Endothelial cell of umbilical vein (primary cell): ENCODE data around the gene GCA. TPM values are rescaled to one million over a fixed set of nuclear protein-coding genes. Genes with fewer than 3 reads are reported as not detected.

Source experiments
- BruUV-seq: library from RNA; stranded (reverse); fragments of 400-500 nt; replicated peaks from 2 replicates; lab custom pipeline; 2021; lab: Mats Ljungman, UMichigan
- CTCF ChIA-PET: fragments of 300-600, 350-600 bp; sonication (Branson Sonifier 250); formaldehyde crosslinking; loops from one replicate; lab custom pipeline; 2021; ENCODE audit warnings: antibody characterized with exemption, inconsistent platforms; lab: Charles Lee
- POLR2A ChIA-PET: fragments of 300-600, 350-600 bp; sonication (Branson Sonifier 250); formaldehyde crosslinking; loops from one replicate; lab custom pipeline; 2021; ENCODE audit warnings: antibody characterized with exemption, inconsistent platforms; lab: Charles Lee
- DNase-seq: peaks from one replicate; pipeline ENCODE4 v3.0.0-alpha.2; 2011; ENCODE audit warnings: low read depth, low spot score
- FAIRE-seq: peaks from 2 replicates; lab custom pipeline; 2011; peaks lifted over from hg19 to GRCh38; lab: Jason Lieb, UNC
- H2AFZ ChIP-seq: 2 replicates; pipeline ENCODE4 v1.6.0; 2012; ENCODE audit warnings: low read depth, low read length, control low read depth, inconsistent platforms
- H3K27ac ChIP-seq: 2 replicates; pipeline ENCODE4 v1.5.1; 2011; ENCODE audit warnings: low read depth, mild to moderate bottlenecking, control low read depth, low read length, moderate library complexity; ENCODE audit not compliant: insufficient read depth
- H3K27me3 ChIP-seq, 2 experiments: 2 replicates each; pipeline versions ENCODE4 v1.6.0 to v1.6.1; 2011; ENCODE audit warnings: low read length in 2 of 2, mixed read lengths in 1 of 2; ENCODE audit not compliant: control insufficient read depth in 2 of 2, insufficient read depth in 2 of 2
- H3K36me3 ChIP-seq, 2 experiments: 2 replicates in 1 of 2; 3 replicates in 1 of 2; pipeline ENCODE4 v1.5.1; 2011; ENCODE audit warnings: low read length in 2 of 2, mild to moderate bottlenecking in 1 of 2, moderate library complexity in 1 of 2; ENCODE audit not compliant: control insufficient read depth in 2 of 2, insufficient read depth in 2 of 2; ENCODE audit errors: extremely low read depth in 1 of 2
- H3K4me1 ChIP-seq: 3 replicates; pipeline ENCODE4 v1.5.1; 2011; ENCODE audit warnings: mild to moderate bottlenecking, low read length; ENCODE audit not compliant: control insufficient read depth, insufficient read depth; ENCODE audit errors: extremely low read depth
- H3K4me2 ChIP-seq: 2 replicates; pipeline ENCODE4 v1.6.1; 2011; ENCODE audit warnings: low read length, control low read depth, mixed read lengths; ENCODE audit not compliant: insufficient read depth
- H3K4me3 ChIP-seq, 3 experiments: fragments of 200-600 bp in 1 of 3; sonication (generic), shearing (Covaris generic) in 1 of 3; replicated peaks in 1 of 3; 2 replicates each; pipeline ENCODE4 v1.5.1; 2011 to 2016; ENCODE audit warnings: control low read depth in 3 of 3, low read length in 3 of 3, mild to moderate bottlenecking in 2 of 3, inconsistent platforms in 1 of 3, low read depth in 1 of 3, moderate library complexity in 1 of 3; ENCODE audit not compliant: insufficient read depth in 1 of 3
- H3K79me2 ChIP-seq: 2 replicates; pipeline ENCODE4 v1.6.0; 2012; ENCODE audit warnings: low read length, inconsistent platforms; ENCODE audit not compliant: control insufficient read depth, insufficient read depth
- H3K9ac ChIP-seq: replicated peaks from 2 replicates; pipeline ENCODE3; 2011; ENCODE audit warnings: low read length, control low read depth; ENCODE audit not compliant: insufficient read depth; ENCODE audit errors: extremely low read depth
- H3K9me1 ChIP-seq: replicated peaks from 3 replicates; pipeline ENCODE4 v1.6.0; 2011; ENCODE audit warnings: mild to moderate bottlenecking, low read length; ENCODE audit not compliant: control insufficient read depth, insufficient read depth; ENCODE audit errors: extremely low read depth
- H3K9me3 ChIP-seq: replicated peaks from 2 replicates; pipeline ENCODE4 v1.5.1; 2012; ENCODE audit warnings: low read length, inconsistent platforms; ENCODE audit not compliant: control insufficient read depth, insufficient read depth
- H4K20me1 ChIP-seq: replicated peaks from 2 replicates; pipeline ENCODE3; 2011; ENCODE audit warnings: mild to moderate bottlenecking, low read length; ENCODE audit not compliant: control insufficient read depth, insufficient read depth; ENCODE audit errors: extremely low read depth
- MYC ChIP-seq: IDR thresholded peaks from one replicate; pipeline ENCODE4 v1.6.1; 2011; ENCODE audit warnings: mild to moderate bottlenecking, low read depth, low read length
- POLR2AphosphoS5 ChIP-seq: IDR thresholded peaks from 2 replicates; pipeline ENCODE4 v1.6.1; 2012; ENCODE audit warnings: low read depth, mild to moderate bottlenecking, control low read depth, low read length, moderate library complexity; ENCODE audit not compliant: insufficient read depth
- dilution Hi-C: fragments of 300-500 bp; cut with MboI; formaldehyde crosslinking; loops from one replicate; pipeline ENCODE4 v1.15.0; 2019; ENCODE audit warnings: low sequenced_read_pairs; ENCODE audit not compliant: extremely low pct_ligation_motif_present
- intact Hi-C: fragments of 100-400 bp; cut with micrococcal nuclease; formaldehyde crosslinking; loops from one replicate; pipeline ENCODE4 v1.10.0; 2022
- polyA plus RNA-seq, 4 experiments: library from polyadenylated mRNA; depleted of rRNA in 3 of 4; stranded (reverse) in 3 of 4; unstranded in 1 of 4; fragments of >200 nt; gene quantifications; 2 replicates each; pipeline versions ENCODE4 v1.2.1 to v1.2.3, GENCODE V29; 2011 to 2012; ENCODE audit warnings: missing spikeins in 1 of 4
- total RNA-seq: library from RNA; stranded (reverse); gene quantifications from 2 replicates; pipeline ENCODE4 v1.2.3, GENCODE V29; 2021
- TF ChIP-seq, protein P1 (sequence below): IDR thresholded peaks from 2 replicates; pipeline ENCODE4 v1.6.1; 2011; ENCODE audit not compliant: insufficient read depth, insufficient read length
- TF ChIP-seq, protein P2 (sequence below), 2 donors: IDR thresholded peaks; 1 replicate in 1 of 2; 2 replicates in 1 of 2; pipeline ENCODE4 v1.5.1; 2011; ENCODE audit warnings: low read length in 2 of 2, mild to moderate bottlenecking in 2 of 2, moderate library complexity in 2 of 2, control low read depth in 1 of 2, inconsistent platforms in 1 of 2, low read depth in 1 of 2; ENCODE audit not compliant: insufficient read depth in 1 of 2; ENCODE audit errors: extremely low read depth in 1 of 2

Gene GCA
- total and polyA plus RNA-seq, 2 donors (not counting 3 experiments of a cell fraction or from before 2014, with no cell fraction given), result 10.7 to 11.2 TPM

DNA sequence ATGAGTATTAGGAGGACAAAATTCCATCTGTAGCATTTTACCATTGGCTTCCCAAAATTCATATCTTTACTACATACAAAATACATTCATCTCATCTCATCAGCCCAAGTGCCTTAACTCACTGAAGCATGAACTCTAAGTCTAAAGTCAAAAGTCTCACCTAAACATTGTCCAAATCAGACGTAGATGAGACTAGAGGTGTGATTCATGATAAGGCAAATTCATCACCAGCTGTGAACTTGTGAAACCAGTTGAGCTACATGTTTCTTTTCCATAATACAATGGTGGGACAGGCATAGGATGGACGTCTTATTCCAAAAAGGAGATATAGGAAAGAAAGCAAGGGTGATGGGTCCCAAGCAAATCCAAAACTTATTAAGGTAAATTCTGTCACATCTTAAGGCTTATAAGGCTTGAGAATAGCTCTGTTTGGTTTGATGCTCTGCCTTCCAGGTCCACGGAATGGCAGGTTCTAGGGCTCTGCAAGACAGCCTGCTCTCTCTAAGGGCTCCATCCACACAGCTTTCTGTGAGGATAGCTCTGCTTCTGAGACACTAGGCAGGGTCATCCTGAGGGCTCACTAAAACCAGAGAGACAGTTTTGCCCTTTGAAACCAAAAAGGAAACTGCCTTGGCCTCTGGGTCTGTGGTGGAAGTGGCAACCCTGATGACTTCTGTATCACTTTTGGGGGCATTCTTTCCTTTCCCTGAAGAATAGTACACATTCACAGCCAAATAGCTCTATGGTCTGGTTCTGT lies 35.0 kb upstream of the GCA start:
- Histone ChIP-seq H2AFZ (no peak overlapping the region), H3K36me3 (no peaks in the 10 kb centered on the region), H3K27ac (no peak overlapping the region), H4K20me1 (no peaks in the 10 kb centered on the region), H3K9ac (no peak overlapping the region), H3K9me3 (no peaks in the 10 kb centered on the region), H3K4me3 (no peak overlapping the region), H3K79me2 (no peaks in the 10 kb centered on the region), H3K4me1 (no peaks in the 10 kb centered on the region), H3K4me2 (no peak overlapping the region), H3K27me3 (no peaks in the 10 kb centered on the region), H3K9me1 (no peaks in the 10 kb centered on the region)
- no TSS peak for BruUV-seq
- POLR2A ChIA-PET, result no interaction called here
- dilution Hi-C loops (no loop called here), intact Hi-C loops (no loop called here)
- FAIRE-seq, result no peak
- TF ChIP-seq, protein P1, sequence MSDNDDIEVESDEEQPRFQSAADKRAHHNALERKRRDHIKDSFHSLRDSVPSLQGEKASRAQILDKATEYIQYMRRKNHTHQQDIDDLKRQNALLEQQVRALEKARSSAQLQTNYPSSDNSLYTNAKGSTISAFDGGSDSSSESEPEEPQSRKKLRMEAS, result no peak
- TF ChIP-seq, protein P2, sequence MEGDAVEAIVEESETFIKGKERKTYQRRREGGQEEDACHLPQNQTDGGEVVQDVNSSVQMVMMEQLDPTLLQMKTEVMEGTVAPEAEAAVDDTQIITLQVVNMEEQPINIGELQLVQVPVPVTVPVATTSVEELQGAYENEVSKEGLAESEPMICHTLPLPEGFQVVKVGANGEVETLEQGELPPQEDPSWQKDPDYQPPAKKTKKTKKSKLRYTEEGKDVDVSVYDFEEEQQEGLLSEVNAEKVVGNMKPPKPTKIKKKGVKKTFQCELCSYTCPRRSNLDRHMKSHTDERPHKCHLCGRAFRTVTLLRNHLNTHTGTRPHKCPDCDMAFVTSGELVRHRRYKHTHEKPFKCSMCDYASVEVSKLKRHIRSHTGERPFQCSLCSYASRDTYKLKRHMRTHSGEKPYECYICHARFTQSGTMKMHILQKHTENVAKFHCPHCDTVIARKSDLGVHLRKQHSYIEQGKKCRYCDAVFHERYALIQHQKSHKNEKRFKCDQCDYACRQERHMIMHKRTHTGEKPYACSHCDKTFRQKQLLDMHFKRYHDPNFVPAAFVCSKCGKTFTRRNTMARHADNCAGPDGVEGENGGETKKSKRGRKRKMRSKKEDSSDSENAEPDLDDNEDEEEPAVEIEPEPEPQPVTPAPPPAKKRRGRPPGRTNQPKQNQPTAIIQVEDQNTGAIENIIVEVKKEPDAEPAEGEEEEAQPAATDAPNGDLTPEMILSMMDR (IDR thresholded peaks at IDR 0.05; ENCODE audit: extremely low read depth in 1 of 2, insufficient read depth in 1 of 2, low read depth in 1 of 2, low read length in 2 of 2), result no peak
- TF ChIP-seq POLR2AphosphoS5, result no peak
- no peak for TF ChIP-seq MYC
- DNase-seq, result no peak
- CTCF ChIA-PET, result interaction anchor here (1.2 to 3.3 kb wide), 2 partner anchors 9 to 11 kb away, joined by 3 to 19 read pairs; no protein-coding TSS in a partner anchor
